Measurements from ENCODE around the gene HBG1.

HBG1 gene

DNA sequence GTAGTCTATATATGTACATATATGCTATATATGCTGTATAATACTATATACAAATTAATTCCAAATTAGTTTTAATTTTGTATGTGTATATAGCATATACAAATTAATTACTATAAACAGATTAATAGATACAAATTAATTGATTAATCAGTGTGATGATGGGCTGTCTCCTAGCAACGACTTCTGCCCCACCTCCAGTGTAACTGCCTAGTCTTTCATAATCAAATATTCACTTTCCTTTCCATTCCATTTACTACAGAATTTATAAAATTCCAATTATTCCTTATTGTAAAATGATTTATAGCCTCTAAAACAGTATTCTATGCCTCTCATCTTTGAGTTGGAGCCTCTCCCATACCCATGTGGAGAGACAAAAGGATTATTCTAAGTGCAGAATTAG, 16.4 kb downstream of the HBG1 start (continued):
- TF ChIP-seq, protein P1, sequence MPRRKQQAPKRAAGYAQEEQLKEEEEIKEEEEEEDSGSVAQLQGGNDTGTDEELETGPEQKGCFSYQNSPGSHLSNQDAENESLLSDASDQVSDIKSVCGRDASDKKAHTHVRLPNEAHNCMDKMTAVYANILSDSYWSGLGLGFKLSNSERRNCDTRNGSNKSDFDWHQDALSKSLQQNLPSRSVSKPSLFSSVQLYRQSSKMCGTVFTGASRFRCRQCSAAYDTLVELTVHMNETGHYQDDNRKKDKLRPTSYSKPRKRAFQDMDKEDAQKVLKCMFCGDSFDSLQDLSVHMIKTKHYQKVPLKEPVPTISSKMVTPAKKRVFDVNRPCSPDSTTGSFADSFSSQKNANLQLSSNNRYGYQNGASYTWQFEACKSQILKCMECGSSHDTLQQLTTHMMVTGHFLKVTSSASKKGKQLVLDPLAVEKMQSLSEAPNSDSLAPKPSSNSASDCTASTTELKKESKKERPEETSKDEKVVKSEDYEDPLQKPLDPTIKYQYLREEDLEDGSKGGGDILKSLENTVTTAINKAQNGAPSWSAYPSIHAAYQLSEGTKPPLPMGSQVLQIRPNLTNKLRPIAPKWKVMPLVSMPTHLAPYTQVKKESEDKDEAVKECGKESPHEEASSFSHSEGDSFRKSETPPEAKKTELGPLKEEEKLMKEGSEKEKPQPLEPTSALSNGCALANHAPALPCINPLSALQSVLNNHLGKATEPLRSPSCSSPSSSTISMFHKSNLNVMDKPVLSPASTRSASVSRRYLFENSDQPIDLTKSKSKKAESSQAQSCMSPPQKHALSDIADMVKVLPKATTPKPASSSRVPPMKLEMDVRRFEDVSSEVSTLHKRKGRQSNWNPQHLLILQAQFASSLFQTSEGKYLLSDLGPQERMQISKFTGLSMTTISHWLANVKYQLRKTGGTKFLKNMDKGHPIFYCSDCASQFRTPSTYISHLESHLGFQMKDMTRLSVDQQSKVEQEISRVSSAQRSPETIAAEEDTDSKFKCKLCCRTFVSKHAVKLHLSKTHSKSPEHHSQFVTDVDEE (CRISPR knock-in tag; IDR thresholded peaks at IDR 0.05): no peak
- TF ChIP-seq TCF4 (CRISPR knock-in tag; IDR thresholded peaks at IDR 0.05; ENCODE audit: borderline replicate concordance): no peak
- TF ChIP-seq, protein P2, sequence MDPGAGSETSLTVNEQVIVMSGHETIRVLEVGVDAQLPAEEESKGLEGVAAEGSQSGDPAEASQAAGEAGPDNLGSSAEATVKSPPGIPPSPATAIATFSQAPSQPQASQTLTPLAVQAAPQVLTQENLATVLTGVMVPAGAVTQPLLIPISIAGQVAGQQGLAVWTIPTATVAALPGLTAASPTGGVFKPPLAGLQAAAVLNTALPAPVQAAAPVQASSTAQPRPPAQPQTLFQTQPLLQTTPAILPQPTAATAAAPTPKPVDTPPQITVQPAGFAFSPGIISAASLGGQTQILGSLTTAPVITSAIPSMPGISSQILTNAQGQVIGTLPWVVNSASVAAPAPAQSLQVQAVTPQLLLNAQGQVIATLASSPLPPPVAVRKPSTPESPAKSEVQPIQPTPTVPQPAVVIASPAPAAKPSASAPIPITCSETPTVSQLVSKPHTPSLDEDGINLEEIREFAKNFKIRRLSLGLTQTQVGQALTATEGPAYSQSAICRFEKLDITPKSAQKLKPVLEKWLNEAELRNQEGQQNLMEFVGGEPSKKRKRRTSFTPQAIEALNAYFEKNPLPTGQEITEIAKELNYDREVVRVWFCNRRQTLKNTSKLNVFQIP (CRISPR knock-in tag; IDR thresholded peaks at IDR 0.05; ENCODE audit: borderline replicate concordance, low read depth): no peak
- TF ChIP-seq ZNF8 (CRISPR knock-in tag; IDR thresholded peaks at IDR 0.05): no peak
- TF ChIP-seq, protein P3, sequence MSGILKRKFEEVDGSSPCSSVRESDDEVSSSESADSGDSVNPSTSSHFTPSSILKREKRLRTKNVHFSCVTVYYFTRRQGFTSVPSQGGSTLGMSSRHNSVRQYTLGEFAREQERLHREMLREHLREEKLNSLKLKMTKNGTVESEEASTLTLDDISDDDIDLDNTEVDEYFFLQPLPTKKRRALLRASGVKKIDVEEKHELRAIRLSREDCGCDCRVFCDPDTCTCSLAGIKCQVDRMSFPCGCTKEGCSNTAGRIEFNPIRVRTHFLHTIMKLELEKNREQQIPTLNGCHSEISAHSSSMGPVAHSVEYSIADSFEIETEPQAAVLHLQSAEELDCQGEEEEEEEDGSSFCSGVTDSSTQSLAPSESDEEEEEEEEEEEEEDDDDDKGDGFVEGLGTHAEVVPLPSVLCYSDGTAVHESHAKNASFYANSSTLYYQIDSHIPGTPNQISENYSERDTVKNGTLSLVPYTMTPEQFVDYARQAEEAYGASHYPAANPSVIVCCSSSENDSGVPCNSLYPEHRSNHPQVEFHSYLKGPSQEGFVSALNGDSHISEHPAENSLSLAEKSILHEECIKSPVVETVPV (CRISPR knock-in tag; IDR thresholded peaks at IDR 0.05): no peak
- TF ChIP-seq ZC3H10 (CRISPR knock-in tag; IDR thresholded peaks at IDR 0.05): no peak

DNA sequence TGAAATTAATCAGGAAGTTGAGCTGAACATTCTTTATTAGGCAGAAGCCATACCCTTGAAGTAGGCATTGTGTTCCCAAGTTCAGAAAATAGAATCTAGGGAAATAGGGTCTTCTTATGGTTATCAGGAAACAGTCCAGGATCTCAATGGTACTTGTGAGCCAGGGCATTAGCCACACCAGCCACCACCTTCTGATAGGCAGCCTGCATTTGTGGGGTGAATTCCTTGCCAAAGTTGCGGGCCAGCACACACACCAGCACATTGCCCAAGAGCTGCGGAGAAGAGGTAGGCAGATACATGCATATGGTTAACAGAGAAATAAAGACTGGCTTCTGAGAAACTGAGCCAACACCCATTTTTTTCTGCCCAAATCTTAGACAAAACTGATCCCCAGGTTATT, 16.8 kb downstream of the HBG1 start:
- ATAC-seq: no peak
- no peak for TF ChIP-seq ARNTL (CRISPR knock-in tag; IDR thresholded peaks at IDR 0.05; ENCODE audit: borderline replicate concordance, low read depth)

DNA sequence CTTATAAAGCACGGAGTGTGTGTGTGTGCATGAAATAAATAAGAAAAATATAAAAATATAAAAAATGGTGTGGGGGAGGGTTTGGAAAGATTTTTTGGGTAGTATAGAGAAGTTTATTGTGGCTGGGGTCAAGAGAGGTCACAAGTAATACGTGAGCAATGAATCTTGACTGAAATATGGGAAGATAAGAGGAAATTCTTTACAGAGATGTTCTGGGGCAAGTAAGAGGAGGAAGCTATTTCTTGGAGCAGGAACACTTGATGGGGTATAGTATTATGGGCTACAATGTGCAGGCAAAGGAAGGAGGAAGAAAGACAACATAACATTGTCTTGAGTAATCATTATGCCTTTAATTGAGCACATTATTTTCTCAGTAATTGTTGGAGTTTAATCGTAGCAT, 17.5 kb downstream of the HBG1 start:
- TF ChIP-seq ZC3H10 (CRISPR knock-in tag; IDR thresholded peaks at IDR 0.05): no peak
- ATAC-seq: no peak

DNA sequence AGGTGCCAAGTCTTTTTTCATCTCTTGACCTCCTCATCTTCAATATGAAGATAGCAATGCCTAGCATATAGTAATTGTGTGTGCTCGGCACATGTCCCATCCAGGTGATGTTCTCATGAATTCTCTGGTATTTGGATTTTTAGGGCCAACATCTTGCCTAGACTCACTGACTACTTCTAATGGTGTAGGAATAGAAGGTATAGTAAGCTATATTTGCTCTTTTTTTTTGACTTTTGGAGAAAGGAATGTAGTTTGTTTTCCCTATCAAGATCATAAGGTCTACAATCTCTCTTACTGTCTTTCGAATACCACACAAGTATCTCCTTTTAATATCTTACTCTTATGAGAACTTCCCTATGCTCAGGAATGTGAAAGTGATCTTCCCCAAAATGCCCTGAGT, 18.5 kb downstream of the HBG1 start:
- no peak for ATAC-seq
- TF ChIP-seq ZNF565 (CRISPR knock-in tag; conservative IDR thresholded peaks at IDR 0.05; ENCODE audit: low read depth): no peak
- TF ChIP-seq ISL1 (CRISPR knock-in tag; IDR thresholded peaks at IDR 0.05): no peak

DNA sequence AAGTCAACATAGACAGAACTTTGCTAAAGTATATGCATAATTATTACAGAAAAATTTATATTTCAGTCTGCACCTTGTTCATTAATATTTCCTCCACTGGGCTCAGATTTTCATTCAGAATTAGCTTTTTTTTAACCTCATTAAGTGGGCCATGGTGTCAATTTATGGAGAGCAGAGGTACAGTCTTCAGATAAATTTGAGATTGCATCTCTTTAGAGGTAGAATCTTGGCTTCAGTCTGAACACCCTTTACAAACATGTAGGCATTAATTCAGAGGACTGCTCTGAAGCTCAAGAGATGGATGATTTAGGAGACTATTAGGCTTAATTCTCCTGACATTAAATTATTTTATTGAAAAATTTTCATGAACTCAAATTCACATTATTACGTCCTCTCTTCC, 19.4 kb downstream of the HBG1 start:
- no peak for TF ChIP-seq CSDC2 (CRISPR knock-in tag; IDR thresholded peaks at IDR 0.05)
- no peak for TF ChIP-seq ZNF565 (CRISPR knock-in tag; conservative IDR thresholded peaks at IDR 0.05; ENCODE audit: low read depth)
- TF ChIP-seq ZFP30 (CRISPR knock-in tag; IDR thresholded peaks at IDR 0.05): no peak
- TF ChIP-seq, protein P2 (CRISPR knock-in tag; IDR thresholded peaks at IDR 0.05; ENCODE audit: borderline replicate concordance, low read depth): no peak
- no peak for TF ChIP-seq OSR1 (CRISPR knock-in tag; IDR thresholded peaks at IDR 0.05)
- TF ChIP-seq, protein P1 (CRISPR knock-in tag; IDR thresholded peaks at IDR 0.05): no peak
- no peak for ATAC-seq

DNA sequence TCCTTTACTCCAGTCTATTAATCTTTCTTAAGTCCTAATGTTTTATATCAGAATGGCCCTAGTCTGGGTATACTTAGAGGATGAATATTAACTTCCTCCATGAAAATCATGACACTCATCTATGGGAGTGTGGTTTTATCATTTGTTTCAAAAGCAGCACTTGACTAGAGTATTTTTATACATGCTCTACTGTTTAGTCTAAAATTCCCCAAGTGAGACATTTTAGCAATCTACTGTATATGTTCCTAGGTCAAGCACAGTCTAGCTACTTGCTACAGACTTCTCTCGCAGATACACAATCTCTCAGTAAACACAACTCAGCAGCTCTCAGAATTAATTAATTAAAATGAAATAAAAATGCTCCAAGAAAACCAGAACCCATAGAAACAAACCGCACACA, 19.9 kb downstream of the HBG1 start:
- TF ChIP-seq CSDC2 (CRISPR knock-in tag; IDR thresholded peaks at IDR 0.05) (no peak), ZC3H10 (CRISPR knock-in tag; IDR thresholded peaks at IDR 0.05) (no peak), TOX (CRISPR knock-in tag; IDR thresholded peaks at IDR 0.05; ENCODE audit: borderline replicate concordance) (no peak), RARB (CRISPR knock-in tag; IDR thresholded peaks at IDR 0.05) (no peak), ZNF565 (CRISPR knock-in tag; conservative IDR thresholded peaks at IDR 0.05; ENCODE audit: low read depth) (no peak), ISL1 (CRISPR knock-in tag; IDR thresholded peaks at IDR 0.05) (no peak), SNAI2 (CRISPR knock-in tag; IDR thresholded peaks at IDR 0.05) (no peak), GLIS3 (CRISPR knock-in tag; IDR thresholded peaks at IDR 0.05) (no peak)
- TF ChIP-seq, protein P1 (CRISPR knock-in tag; IDR thresholded peaks at IDR 0.05): no peak
- no peak for ATAC-seq

Data from SK-N-SH treated with all-trans-retinoic acid at 6 μM for 48 hours (cell line).